ENCODE measurements around the gene RHEBL1.
A peak's percentile ranks its signal among the peaks of the same experiment; 100 is the strongest.

RHEBL1 gene

GRCh38 chr12:49109641-49110463 is 40.1 kb upstream of the RHEBL1 start (continued):
- TF ChIP-seq, protein P1, sequence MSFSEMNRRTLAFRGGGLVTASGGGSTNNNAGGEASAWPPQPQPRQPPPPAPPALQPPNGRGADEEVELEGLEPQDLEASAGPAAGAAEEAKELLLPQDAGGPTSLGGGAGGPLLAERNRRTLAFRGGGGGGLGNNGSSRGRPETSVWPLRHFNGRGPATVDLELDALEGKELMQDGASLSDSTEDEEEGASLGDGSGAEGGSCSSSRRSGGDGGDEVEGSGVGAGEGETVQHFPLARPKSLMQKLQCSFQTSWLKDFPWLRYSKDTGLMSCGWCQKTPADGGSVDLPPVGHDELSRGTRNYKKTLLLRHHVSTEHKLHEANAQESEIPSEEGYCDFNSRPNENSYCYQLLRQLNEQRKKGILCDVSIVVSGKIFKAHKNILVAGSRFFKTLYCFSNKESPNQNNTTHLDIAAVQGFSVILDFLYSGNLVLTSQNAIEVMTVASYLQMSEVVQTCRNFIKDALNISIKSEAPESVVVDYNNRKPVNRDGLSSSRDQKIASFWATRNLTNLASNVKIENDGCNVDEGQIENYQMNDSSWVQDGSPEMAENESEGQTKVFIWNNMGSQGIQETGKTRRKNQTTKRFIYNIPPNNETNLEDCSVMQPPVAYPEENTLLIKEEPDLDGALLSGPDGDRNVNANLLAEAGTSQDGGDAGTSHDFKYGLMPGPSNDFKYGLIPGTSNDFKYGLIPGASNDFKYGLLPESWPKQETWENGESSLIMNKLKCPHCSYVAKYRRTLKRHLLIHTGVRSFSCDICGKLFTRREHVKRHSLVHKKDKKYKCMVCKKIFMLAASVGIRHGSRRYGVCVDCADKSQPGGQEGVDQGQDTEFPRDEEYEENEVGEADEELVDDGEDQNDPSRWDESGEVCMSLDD (tag by site-specific recombination; IDR thresholded peaks at IDR 0.05): 0 out of 2 replicates have a peak, but pooled peaks have one; percentile 13
- no peak for TF ChIP-seq GFI1B (tag by site-specific recombination; IDR thresholded peaks at IDR 0.05)
- peak; percentile 46; the same call in 1 of the 2 replicates for TF ChIP-seq PRDM1 (tag by site-specific recombination; IDR thresholded peaks at IDR 0.05)
- TF ChIP-seq ZNF600 (tag by site-specific recombination; IDR thresholded peaks at IDR 0.05): 0 out of 2 replicates have a peak, but pooled peaks have one; percentile 30
- TF ChIP-seq KLF8 (tag by site-specific recombination; IDR thresholded peaks at IDR 0.05): 0 out of 2 replicates have a peak, but pooled peaks have one; percentile 50

- no peak overlapping the region; the same call in none of the 2 replicates for H3K4me3 ChIP-seq (ENCODE audit: low read depth, low read length)
- ChIA-PET CTCF (interaction anchor here (0.6 to 7.5 kb wide), 11 partner anchors 10 to 669 kb away, joined by 4 to 53 read pairs (median 6); partner anchors contain the start of genes DHH and RHEBL1), POLR2A (interaction anchor here (0.6 to 4.3 kb wide), 4 partner anchors 9 to 126 kb away, joined by 5 to 75 read pairs (median 16); partner anchors contain the start of gene TUBA1B)
- TF ChIP-seq ZNF132 (tag by site-specific recombination; IDR thresholded peaks at IDR 0.05; ENCODE audit: borderline replicate concordance) (no peak), ZNF530 (tag by site-specific recombination; IDR thresholded peaks at IDR 0.05; ENCODE audit: low read depth) (no peak), PATZ1 (tag by site-specific recombination; IDR thresholded peaks at IDR 0.05) (0 out of 2 replicates have a peak, but pooled peaks have one; percentile 14), ZNF157 (tag by site-specific recombination; IDR thresholded peaks at IDR 0.05) (no peak), PRDM10 (tag by site-specific recombination; IDR thresholded peaks at IDR 0.05) (peak; percentile 90), ZNF341 (tag by site-specific recombination; IDR thresholded peaks at IDR 0.05; ENCODE audit: low read depth) (no peak), SCRT2 (tag by site-specific recombination; IDR thresholded peaks at IDR 0.05) (no peak), ZNF548 (tag by site-specific recombination; IDR thresholded peaks at IDR 0.05) (no peak), HOXC10 (CRISPR knock-in tag; IDR thresholded peaks at IDR 0.05) (no peak), ZNF354C (tag by site-specific recombination; IDR thresholded peaks at IDR 0.05; ENCODE audit: borderline replicate concordance, low read depth) (no peak), ZNF24 (tag by site-specific recombination; IDR thresholded peaks at IDR 0.05) (no peak), ZFHX2 (tag by site-specific recombination; conservative IDR thresholded peaks at IDR 0.05) (0 out of 2 replicates have a peak, but pooled peaks have one; percentile 18), BCL6B (tag by site-specific recombination; IDR thresholded peaks at IDR 0.05) (no peak), ZNF585B (tag by site-specific recombination; IDR thresholded peaks at IDR 0.05) (no peak), ZNF274 (IDR thresholded peaks at IDR 0.05; ENCODE audit: low read length) (no peak), ZNF274 (tag by site-specific recombination; IDR thresholded peaks at IDR 0.05; ENCODE audit: borderline replicate concordance) (no peak), ZNF658 (tag by site-specific recombination; IDR thresholded peaks at IDR 0.05) (no peak), ZNF596 (tag by site-specific recombination; IDR thresholded peaks at IDR 0.05) (no peak)
- TF ChIP-seq, protein P2, sequence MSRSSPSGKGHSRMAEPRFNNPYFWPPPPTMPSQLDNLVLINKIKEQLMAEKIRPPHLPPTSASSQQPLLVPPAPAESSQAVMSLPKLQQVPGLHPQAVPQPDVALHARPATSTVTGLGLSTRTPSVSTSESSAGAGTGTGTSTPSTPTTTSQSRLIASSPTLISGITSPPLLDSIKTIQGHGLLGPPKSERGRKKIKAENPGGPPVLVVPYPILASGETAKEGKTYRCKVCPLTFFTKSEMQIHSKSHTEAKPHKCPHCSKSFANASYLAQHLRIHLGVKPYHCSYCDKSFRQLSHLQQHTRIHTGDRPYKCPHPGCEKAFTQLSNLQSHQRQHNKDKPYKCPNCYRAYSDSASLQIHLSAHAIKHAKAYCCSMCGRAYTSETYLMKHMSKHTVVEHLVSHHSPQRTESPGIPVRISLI (tag by site-specific recombination; IDR thresholded peaks at IDR 0.05): no peak
Measured at GRCh38 chr12:49108958-49109404, 39.2 kb upstream of the RHEBL1 start.

More at GRCh38 chr12:49108958-49109404, 39.2 kb upstream of the RHEBL1 start:
- no peaks in the 10 kb centered on the region for H3K9me3 ChIP-seq (ENCODE audit: control insufficient read depth, insufficient read depth, low read depth, low read length)
- peaks cover 10% of the 10 kb centered on the region for H3K4me1 ChIP-seq (ENCODE audit: control insufficient read depth, insufficient read depth, low read length)
- H3K27ac ChIP-seq (ENCODE audit: extremely low read depth, low read depth, low read length): 0 out of 2 replicates have a peak overlapping the region, but pooled peaks have one; percentile 4
- H3K36me3 ChIP-seq (ENCODE audit: control insufficient read depth in 2 of 2, insufficient read depth in 1 of 2, low read length in 2 of 2): peaks cover 0 to 34% of the 10 kb centered on the region in 2 experiments; a peak in 1 of 3 replicates
